Left lung (tissue), 14 donors: ENCODE measurements around the gene PDILT. TPM values are rescaled to one million over a fixed set of nuclear protein-coding genes. Genes with fewer than 3 reads are reported as not detected.
"Not testable (repeated sequence)": the region's sequence is repeated elsewhere in the genome, so short reads cannot be mapped to it uniquely, and the experiment has no call there.

Experiments
- ATAC-seq: fragments of 200-7000 bp; cut with Tn5 transposase; one replicate; pipeline ENCODE4 v1.9.1; 2020; ENCODE audit warnings: moderate library complexity
- DNase-seq, 4 donors: peaks; one replicate each; pipeline ENCODE4 v3.0.0-alpha.2; 2013 to 2020
- H3K27ac ChIP-seq, 2 donors: fragments of 200-600 bp; sonication (generic) in 1 of 2; one replicate each; pipeline versions ENCODE4 v1.5.0 to v1.8.0; 2020 to 2021
- H3K27me3 ChIP-seq, 2 donors: fragments of 200-600 bp; sonication (generic) in 1 of 2; one replicate each; pipeline versions ENCODE4 v1.5.0 to v1.8.0; 2020 to 2021
- H3K36me3 ChIP-seq, 2 donors: fragments of 200-600 bp; sonication (generic) in 1 of 2; one replicate each; pipeline versions ENCODE4 v1.5.0 to v1.8.0; 2020 to 2021
- H3K4me1 ChIP-seq, 2 donors: fragments of 200-600 bp; one replicate each; pipeline ENCODE4 v1.8.0; 2021
- H3K4me3 ChIP-seq, 2 donors: fragments of 200-600 bp; sonication (generic) in 1 of 2; one replicate each; pipeline versions ENCODE4 v1.5.0 to v1.8.0; 2020 to 2021; ENCODE audit warnings: mild to moderate bottlenecking in 1 of 2
- H3K9me3 ChIP-seq, 2 donors: fragments of 200-600 bp; sonication (generic) in 1 of 2; one replicate each; pipeline versions ENCODE4 v1.5.0 to v1.8.0; 2020 to 2021
- CTCF ChIP-seq, 2 donors: fragments of 200-600 bp; sonication (generic) in 1 of 2; IDR thresholded peaks; one replicate each; pipeline versions ENCODE4 v1.5.0 to v1.8.0; 2021; ENCODE audit warnings: antibody characterized with exemption in 2 of 2
- intact Hi-C, 2 donors: fragments of 100-400 bp; cut with DNase I; formaldehyde crosslinking; loops; one replicate each; pipeline versions ENCODE4 v1.11.2 to v1.14.2; 2022
- long read RNA-seq, 12 donors: library from polyadenylated mRNA in 2 of 12; unstranded in 2 of 12; transcript quantifications; one replicate each; pipeline ENCODE4 v2.0.0 and lab custom pipeline, GENCODE V29; 2019 to 2026
- polyA plus RNA-seq, 6 donors: library from polyadenylated mRNA; unstranded; fragments of 120-200 nt; gene quantifications; one replicate each; pipeline ENCODE4 v1.2.1, GENCODE V29; 2013; ENCODE audit not compliant: insufficient read length in 6 of 6
- total RNA-seq, 2 donors: library from RNA; stranded (reverse); fragmentation: NEBNext Ultra II Directional; extraction: Animal tissue kit (Norgen Biotek cat#: 25700); gene quantifications; one replicate each; pipeline ENCODE4 v1.2.1, GENCODE V29; 2021
- donor health status: DM: no; HTN: yes; CAD: no.
- donor health status: DM: no; HTN: no; CAD: no.

PDILT gene
- total RNA-seq (not detected), polyA plus RNA-seq (not detected)
- long read RNA-seq, donor 1: 0 reads
- long read RNA-seq, donor 2: 0 reads
- long read RNA-seq, donor 3: 0 reads
- long read RNA-seq, donor 4: 0 reads
- long read RNA-seq, donor 5: 0 reads
- long read RNA-seq, donor 6: 0 reads
- long read RNA-seq, donor 7: 0 reads
- long read RNA-seq, donor 8: 0 reads
- long read RNA-seq, donor 9: 0 reads
- long read RNA-seq, donor 10: 0 reads
- long read RNA-seq, donor 11: 0 reads
- long read RNA-seq, donor 12: 0 reads

- no peak for TF ChIP-seq CTCF (IDR thresholded peaks at IDR 0.05)
- intact Hi-C loops: no loop called here
- DNase-seq (no peak), ATAC-seq (no peak)
- Histone ChIP-seq H3K9me3 (no peaks in the 10 kb centered on the region), H3K27me3 (no peaks in the 10 kb centered on the region), H3K4me1 (no peaks in the 10 kb centered on the region), H3K4me3 (no peak within 1 kb of the TSS), H3K36me3 (no peaks in the 10 kb centered on the region), H3K27ac (no peak within 1 kb of the TSS)
Measured at GRCh38 chr16:20404637-20405036, at the start of gene PDILT. PDILT (minus strand) TSS chr16:20404737; CDS start chr16:20399300, 5,437 bp downstream.

- H3K4me1 ChIP-seq, intact Hi-C loops, H3K27ac ChIP-seq, DNase-seq, ATAC-seq, H3K9me3 ChIP-seq, H3K27me3 ChIP-seq, H3K36me3 ChIP-seq, H3K4me3 ChIP-seq: not testable (repeated sequence)
Measured at GRCh38 chr16:20453633-20454032, 49.1 kb upstream of the PDILT start.

GRCh38 chr16:20451364-20451763 lies 46.8 kb upstream of the PDILT start, which contains the start of gene ACSM2A:
ACSM2A (plus strand) TSS chr16:20451521; CDS start chr16:20460115, 8,594 bp downstream.
- H3K9me3 ChIP-seq, intact Hi-C loops, H3K36me3 ChIP-seq, H3K27ac ChIP-seq, DNase-seq, ATAC-seq, H3K4me1 ChIP-seq, H3K27me3 ChIP-seq, H3K4me3 ChIP-seq: not testable (repeated sequence)

- DNase-seq, H3K4me1 ChIP-seq, H3K27me3 ChIP-seq, ATAC-seq, H3K27ac ChIP-seq, H3K36me3 ChIP-seq, intact Hi-C loops, H3K9me3 ChIP-seq, H3K4me3 ChIP-seq: not testable (repeated sequence)
Measured at GRCh38 chr16:20446652-20447393, 42.3 kb upstream of the PDILT start.

GRCh38 chr16:20441859-20442258 lies 37.3 kb upstream of the PDILT start:
- H3K36me3 ChIP-seq, H3K27ac ChIP-seq, H3K9me3 ChIP-seq, ATAC-seq, H3K4me3 ChIP-seq, intact Hi-C loops, H3K4me1 ChIP-seq, DNase-seq, H3K27me3 ChIP-seq: not testable (repeated sequence)

GRCh38 chr16:20441191-20441590 lies 36.7 kb upstream of the PDILT start:
- intact Hi-C loops: no loop called here
- H3K36me3 ChIP-seq: no peaks in the 10 kb centered on the region
- no peak for TF ChIP-seq CTCF (IDR thresholded peaks at IDR 0.05)
- H3K9me3 ChIP-seq: no peaks in the 10 kb centered on the region
- H3K27me3 ChIP-seq: no peaks in the 10 kb centered on the region
- H3K4me3 ChIP-seq: no peak overlapping the region
- peak; percentile 34 for ATAC-seq
- no peak overlapping the region for H3K27ac ChIP-seq
- no peak for DNase-seq
- no peaks in the 10 kb centered on the region for H3K4me1 ChIP-seq

- H3K9me3 ChIP-seq, DNase-seq, intact Hi-C loops, H3K4me1 ChIP-seq, H3K36me3 ChIP-seq, H3K4me3 ChIP-seq, ATAC-seq, H3K27me3 ChIP-seq: not testable (repeated sequence)
- H3K27ac ChIP-seq: peak overlapping the region in 1 of 2 donors; percentile 30
Measured at GRCh38 chr16:20440731-20441130, 36.2 kb upstream of the PDILT start.

GRCh38 chr16:20439820-20440231 lies 35.3 kb upstream of the PDILT start:
- peak; percentile 67 for ATAC-seq
- H3K27ac ChIP-seq, H3K4me1 ChIP-seq: not testable (repeated sequence)

GRCh38 chr16:20438950-20439349 lies 34.4 kb upstream of the PDILT start:
- H3K9me3 ChIP-seq, H3K4me1 ChIP-seq, intact Hi-C loops, H3K4me3 ChIP-seq, DNase-seq, H3K36me3 ChIP-seq, ATAC-seq, H3K27me3 ChIP-seq, H3K27ac ChIP-seq: not testable (repeated sequence)

More at GRCh38 chr16:20439820-20440231, 35.3 kb upstream of the PDILT start:
- H3K4me3 ChIP-seq, H3K27me3 ChIP-seq, intact Hi-C loops, H3K9me3 ChIP-seq, H3K36me3 ChIP-seq: not testable (repeated sequence)
- DNase-seq: peak in 1 of 4 donors; percentile 43
